Measurements from ENCODE around the gene CALY. TPM values are rescaled to one million over a fixed set of nuclear protein-coding genes. Genes with fewer than 3 reads are reported as not detected.

The CALY gene
- total RNA-seq, 1 donor from 2014 or later: 4.7 TPM

DNA sequence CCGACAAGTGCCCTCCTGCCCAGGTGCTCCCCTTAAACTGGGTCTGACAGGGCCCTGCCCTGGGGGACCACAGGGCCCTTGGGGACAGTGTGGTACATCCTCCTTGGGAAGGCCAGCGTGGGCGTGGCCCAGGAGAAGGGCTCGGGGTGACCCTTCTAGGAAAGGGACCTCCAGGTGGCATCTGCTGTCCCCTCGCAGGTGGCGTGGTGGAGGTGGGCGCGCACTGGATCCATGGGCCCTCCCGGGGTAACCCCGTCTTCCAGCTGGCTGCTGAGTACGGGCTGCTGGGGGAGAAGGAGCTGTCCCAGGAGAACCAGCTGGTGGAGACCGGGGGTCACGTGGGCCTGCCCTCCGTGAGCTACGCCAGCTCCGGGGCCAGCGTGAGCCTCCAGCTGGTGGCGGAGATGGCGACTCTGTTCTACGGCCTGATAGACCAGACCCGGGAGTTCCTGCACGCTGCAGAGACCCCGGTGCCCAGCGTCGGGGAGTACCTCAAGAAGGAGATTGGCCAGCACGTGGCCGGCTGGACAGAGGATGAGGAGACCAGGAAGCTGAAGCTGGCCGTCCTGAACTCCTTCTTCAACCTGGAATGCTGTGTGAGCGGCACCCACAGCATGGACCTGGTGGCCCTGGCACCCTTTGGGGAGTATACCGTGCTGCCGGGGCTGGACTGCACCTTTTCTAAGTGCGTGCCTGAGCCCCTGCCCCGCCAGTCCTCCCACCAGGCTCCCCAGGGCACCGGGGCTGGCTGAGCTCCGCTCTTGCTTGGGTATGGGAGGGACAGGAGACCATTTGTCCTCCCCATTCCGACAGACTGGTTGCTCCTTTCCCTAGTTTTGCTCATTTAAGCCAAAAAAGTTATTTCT, 43.3 kb upstream of the CALY start:
- DNase-seq (ENCODE audit: extremely low spot score in 2 of 2): no peak
- Histone ChIP-seq H3K36me3 (peaks cover 0 to 4% of the 10 kb centered on the region in 2 donors), H3K27me3 (no peaks in the 10 kb centered on the region), H3K9me3 (no peaks in the 10 kb centered on the region), H3K4me3 (peak overlapping the region; percentile 71 to 94), H3K27ac (peak overlapping the region; percentile 75), H3K4me1 (peaks cover 21% of the 10 kb centered on the region)
- intact Hi-C loops (cut with DNase I): no loop called here
- TF ChIP-seq POLR2A (IDR thresholded peaks at IDR 0.05) (no peak), POLR2AphosphoS5 (IDR thresholded peaks at IDR 0.05; ENCODE audit: insufficient read depth in 1 of 2, low read depth in 1 of 2) (no peak)
- TF ChIP-seq, protein P1, sequence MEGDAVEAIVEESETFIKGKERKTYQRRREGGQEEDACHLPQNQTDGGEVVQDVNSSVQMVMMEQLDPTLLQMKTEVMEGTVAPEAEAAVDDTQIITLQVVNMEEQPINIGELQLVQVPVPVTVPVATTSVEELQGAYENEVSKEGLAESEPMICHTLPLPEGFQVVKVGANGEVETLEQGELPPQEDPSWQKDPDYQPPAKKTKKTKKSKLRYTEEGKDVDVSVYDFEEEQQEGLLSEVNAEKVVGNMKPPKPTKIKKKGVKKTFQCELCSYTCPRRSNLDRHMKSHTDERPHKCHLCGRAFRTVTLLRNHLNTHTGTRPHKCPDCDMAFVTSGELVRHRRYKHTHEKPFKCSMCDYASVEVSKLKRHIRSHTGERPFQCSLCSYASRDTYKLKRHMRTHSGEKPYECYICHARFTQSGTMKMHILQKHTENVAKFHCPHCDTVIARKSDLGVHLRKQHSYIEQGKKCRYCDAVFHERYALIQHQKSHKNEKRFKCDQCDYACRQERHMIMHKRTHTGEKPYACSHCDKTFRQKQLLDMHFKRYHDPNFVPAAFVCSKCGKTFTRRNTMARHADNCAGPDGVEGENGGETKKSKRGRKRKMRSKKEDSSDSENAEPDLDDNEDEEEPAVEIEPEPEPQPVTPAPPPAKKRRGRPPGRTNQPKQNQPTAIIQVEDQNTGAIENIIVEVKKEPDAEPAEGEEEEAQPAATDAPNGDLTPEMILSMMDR (IDR thresholded peaks at IDR 0.05): no peak

DNA sequence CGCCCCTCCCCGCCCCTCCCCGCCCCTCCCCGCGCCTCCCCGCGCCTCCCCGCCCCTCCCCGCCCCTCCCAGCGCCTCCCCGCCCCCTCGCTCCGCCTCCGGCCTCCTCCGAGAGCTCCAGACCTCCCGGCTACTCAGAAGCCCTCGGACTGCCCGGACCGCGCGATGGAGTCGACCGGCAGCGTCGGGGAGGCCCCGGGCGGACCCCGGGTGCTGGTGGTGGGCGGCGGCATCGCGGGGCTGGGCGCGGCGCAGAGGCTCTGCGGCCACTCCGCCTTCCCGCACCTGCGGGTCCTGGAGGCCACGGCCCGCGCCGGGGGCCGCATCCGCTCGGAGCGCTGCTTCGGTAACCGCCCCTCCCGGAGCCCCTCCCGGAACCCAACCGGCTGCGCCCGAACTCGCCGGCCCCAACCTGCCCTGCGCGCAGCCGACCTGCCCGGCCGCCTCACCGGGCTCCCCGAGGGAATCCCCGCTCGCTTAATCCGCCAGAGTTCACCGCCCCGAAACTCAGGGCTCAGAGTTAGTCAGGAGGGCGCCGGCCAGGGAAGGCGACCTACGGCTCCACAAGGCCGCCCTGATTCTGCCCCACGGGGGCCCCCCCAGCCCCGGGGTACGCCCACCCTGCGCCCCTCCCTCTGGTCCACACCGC, 42.6 kb upstream of the CALY start, which contains the start of gene PAOX:
TSS of gene PAOX (plus strand) at position 111 of the 649 bp plus-strand sequence. CDS start at position 166, 55 bp downstream.
- H3K9me3 ChIP-seq: no peaks in the 10 kb centered on the region
- peaks cover 22% of the 10 kb centered on the region for H3K4me1 ChIP-seq
- intact Hi-C loops (cut with DNase I): no loop called here
- no peak for DNase-seq (ENCODE audit: extremely low spot score in 2 of 2)
- TF ChIP-seq, protein P1 (IDR thresholded peaks at IDR 0.05): no peak
- TF ChIP-seq POLR2AphosphoS5 (IDR thresholded peaks at IDR 0.05; ENCODE audit: insufficient read depth in 1 of 2, low read depth in 1 of 2) (no peak), POLR2A (IDR thresholded peaks at IDR 0.05) (no peak)
- peak within 1 kb of the TSS; percentile 71 to 94 for H3K4me3 ChIP-seq
- H3K27ac ChIP-seq: peak within 1 kb of the TSS; percentile 89
- H3K36me3 ChIP-seq: peaks cover 0 to 2% of the 10 kb centered on the region in 2 donors
- H3K27me3 ChIP-seq: no peaks in the 10 kb centered on the region

DNA sequence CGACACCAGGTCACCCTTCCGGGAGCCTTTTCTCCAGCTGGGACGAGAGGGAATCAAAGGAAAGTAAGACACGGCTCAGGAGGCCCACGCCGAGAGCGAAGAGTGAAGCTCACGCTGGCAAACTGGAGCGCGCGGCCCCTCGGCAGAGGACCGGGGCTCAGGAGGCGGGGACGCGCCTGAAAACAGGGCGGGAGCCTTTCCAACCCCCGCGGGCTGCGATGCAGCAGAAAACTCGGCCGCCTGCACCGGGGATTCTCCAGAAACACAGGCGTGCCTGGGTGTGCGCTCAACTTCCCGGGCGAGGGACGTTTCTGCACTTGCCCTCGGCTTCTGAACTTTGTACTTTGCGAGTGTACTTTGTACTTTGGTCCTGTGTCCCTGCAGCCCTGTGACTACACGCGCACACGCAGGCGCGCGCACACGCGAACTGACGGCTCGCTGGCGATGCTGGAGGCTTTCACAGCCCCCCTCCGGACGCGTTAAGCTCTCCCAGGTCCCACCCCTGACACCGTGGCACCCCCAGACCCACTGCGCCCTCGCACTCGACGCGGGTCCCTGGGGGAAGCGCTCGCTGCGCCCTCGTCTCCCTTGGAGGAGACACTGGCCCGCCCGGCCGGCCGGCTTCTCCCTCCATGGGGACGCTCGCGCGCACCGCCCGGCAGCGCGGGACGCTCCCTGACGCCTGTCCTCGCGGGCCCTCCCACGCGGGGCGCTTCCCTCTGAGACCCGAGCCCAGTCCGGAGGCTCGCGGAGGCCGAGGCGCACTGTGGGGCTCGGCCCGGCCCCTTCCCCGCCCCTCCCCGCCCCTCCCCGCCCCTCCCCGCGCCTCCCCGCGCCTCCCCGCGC, 41.8 kb upstream of the CALY start:
- DNase-seq (ENCODE audit: extremely low spot score in 2 of 2): no peak
- Histone ChIP-seq H3K27me3 (no peaks in the 10 kb centered on the region), H3K9me3 (no peaks in the 10 kb centered on the region), H3K27ac (peak overlapping the region; percentile 89), H3K36me3 (no peaks in the 10 kb centered on the region), H3K4me3 (peak overlapping the region; percentile 71 to 94), H3K4me1 (peaks cover 26% of the 10 kb centered on the region)
- intact Hi-C loops (cut with DNase I): no loop called here
- TF ChIP-seq POLR2AphosphoS5 (IDR thresholded peaks at IDR 0.05; ENCODE audit: insufficient read depth in 1 of 2, low read depth in 1 of 2): peak in 1 of 2 donors; percentile 62
- peak in 1 of 2 donors; percentile 54 for TF ChIP-seq POLR2A (IDR thresholded peaks at IDR 0.05)
- TF ChIP-seq, protein P1 (IDR thresholded peaks at IDR 0.05): no peak

DNA sequence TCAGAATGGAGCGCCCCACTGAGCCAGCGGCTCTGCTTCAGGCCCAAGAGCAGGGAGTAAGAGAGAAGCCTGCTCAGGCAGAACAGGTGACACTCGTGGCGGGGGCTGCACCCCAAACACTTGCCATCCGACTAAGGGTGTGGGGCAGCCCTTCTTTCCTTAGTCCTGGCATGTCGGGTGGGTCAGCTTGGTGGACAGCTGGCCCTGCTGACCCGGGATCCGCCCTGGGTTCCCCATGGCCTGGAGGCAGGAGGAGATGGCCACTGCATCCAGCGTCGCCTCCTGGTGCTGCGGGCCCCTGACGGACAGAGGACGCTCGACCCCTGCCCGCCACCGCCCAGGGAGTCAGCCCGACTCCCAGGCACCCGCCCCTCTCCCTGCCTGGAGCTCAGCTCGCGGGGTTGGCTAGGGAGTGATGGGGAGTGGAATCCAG, 41.1 kb upstream of the CALY start:
- intact Hi-C loops (cut with DNase I): no loop called here
- H3K27ac ChIP-seq: peak overlapping the region; percentile 89
- H3K9me3 ChIP-seq: no peaks in the 10 kb centered on the region
- H3K4me1 ChIP-seq: peaks cover 26% of the 10 kb centered on the region
- H3K4me3 ChIP-seq: peak overlapping the region; percentile 71 to 94
- H3K36me3 ChIP-seq: no peaks in the 10 kb centered on the region
- TF ChIP-seq POLR2AphosphoS5 (IDR thresholded peaks at IDR 0.05; ENCODE audit: insufficient read depth in 1 of 2, low read depth in 1 of 2) (no peak), POLR2A (IDR thresholded peaks at IDR 0.05) (no peak)
- TF ChIP-seq, protein P1 (IDR thresholded peaks at IDR 0.05): no peak
- DNase-seq (ENCODE audit: extremely low spot score in 2 of 2): no peak
- H3K27me3 ChIP-seq: no peaks in the 10 kb centered on the region

Data from vagina (tissue), 2 donors.